Measurements from ENCODE around the gene PKLR. TPM values are rescaled to one million over a fixed set of nuclear protein-coding genes. Genes with fewer than 3 reads are reported as not detected.
"Not testable (repeated sequence)": the region's sequence is repeated elsewhere in the genome, so short reads cannot be mapped to it uniquely, and the experiment has no call there.

The PKLR gene
- total and polyA plus RNA-seq, 7 donors = 0.01 TPM; not detected in 6

DNA sequence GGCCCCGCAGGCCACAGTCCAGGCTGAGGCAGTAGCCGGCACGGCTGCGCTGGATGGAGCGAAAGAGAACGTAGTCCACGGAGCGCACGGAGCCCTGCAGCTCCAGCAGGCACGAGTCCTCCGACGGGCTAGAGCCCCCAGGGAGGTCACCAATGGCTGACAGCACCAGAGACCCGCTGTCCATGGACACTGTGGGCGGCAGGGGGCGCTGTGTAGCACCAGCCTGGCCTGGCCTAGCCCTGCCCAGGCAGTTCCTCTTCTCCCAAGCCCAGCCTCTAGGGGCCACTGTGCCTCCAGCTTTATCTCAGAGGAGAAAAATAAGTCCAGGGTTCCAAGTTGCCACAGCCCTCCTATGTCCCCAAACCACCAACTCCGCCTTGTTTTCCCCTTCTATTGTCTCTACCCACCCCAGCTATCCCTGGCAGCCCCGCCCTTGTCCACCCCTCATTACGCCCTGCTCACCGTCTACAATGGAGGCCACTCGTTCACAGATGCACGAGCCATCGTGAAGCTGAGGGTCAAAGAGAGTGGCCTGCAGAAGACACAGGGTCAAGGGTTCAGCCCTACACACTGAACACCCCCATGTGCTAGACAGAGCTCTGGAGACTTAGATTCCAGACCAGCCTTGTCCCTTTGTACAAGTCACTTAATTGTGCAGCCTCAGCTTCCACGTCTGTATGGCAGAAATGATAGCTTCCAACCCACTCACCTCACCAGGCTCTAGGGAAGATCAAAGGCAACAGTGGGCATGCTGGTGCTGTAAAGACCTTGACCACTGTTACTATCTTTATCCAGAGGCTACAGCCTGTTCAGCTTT lies 50.4 kb downstream of the PKLR start:
- Histone ChIP-seq H3K4me3 (peak overlapping the region; percentile 40), H3K4me1 (peaks cover 14% of the 10 kb centered on the region), H3K9me3 (no peaks in the 10 kb centered on the region), H3K36me3 (ENCODE audit: insufficient read depth in 1 of 2, low read depth in 1 of 2) (peaks cover 0 to 23% of the 10 kb centered on the region in 2 donors), H3K27ac (no peak overlapping the region), H3K27me3 (ENCODE audit: insufficient read depth in 3 of 3, low read length in 2 of 3) (no peaks in the 10 kb centered on the region)
- ATAC-seq = peak; percentile 84 to 91 (median 88)
- DNase-seq = peak; percentile 93 to 96
- intact Hi-C loops (cut with DNase I) = loop anchor here (1.0 to 5.0 kb wide), 4 partner anchors 71 to 341 kb away; partner anchors contain the start of gene RUSC1 (in 1 of the 2)
- TF ChIP-seq, protein P1, sequence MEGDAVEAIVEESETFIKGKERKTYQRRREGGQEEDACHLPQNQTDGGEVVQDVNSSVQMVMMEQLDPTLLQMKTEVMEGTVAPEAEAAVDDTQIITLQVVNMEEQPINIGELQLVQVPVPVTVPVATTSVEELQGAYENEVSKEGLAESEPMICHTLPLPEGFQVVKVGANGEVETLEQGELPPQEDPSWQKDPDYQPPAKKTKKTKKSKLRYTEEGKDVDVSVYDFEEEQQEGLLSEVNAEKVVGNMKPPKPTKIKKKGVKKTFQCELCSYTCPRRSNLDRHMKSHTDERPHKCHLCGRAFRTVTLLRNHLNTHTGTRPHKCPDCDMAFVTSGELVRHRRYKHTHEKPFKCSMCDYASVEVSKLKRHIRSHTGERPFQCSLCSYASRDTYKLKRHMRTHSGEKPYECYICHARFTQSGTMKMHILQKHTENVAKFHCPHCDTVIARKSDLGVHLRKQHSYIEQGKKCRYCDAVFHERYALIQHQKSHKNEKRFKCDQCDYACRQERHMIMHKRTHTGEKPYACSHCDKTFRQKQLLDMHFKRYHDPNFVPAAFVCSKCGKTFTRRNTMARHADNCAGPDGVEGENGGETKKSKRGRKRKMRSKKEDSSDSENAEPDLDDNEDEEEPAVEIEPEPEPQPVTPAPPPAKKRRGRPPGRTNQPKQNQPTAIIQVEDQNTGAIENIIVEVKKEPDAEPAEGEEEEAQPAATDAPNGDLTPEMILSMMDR (IDR thresholded peaks at IDR 0.05) = peak; percentile 99
- 22 to 27% (median 24%) methylated on average over 20 to 23 of the region's 23 CpGs for WGBS, 3 donors

DNA sequence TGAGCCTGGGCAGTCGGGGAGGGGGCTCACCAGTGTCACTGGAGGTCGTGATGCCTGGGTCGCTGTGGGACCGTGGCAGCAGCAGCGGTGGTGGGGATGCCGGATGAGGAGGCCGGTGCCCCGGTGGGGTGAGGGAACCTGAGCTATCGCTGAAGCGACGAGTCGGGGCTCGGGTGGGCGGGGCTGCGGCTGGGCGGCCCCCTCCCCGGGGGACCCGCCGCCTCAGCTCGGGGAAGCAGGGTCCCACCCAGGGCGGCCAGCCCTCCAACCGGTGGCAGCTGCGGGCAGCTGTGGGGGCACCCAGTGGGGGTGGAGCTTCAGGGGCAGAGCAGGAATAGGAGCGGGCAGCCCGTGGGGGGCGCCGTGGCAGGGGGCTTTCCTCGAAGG lies 51.0 kb downstream of the PKLR start:
- H3K4me1 ChIP-seq = peaks cover 15% of the 10 kb centered on the region
- DNase-seq (no peak), ATAC-seq (no peak)
- no peaks in the 10 kb centered on the region for H3K9me3 ChIP-seq
- no peaks in the 10 kb centered on the region for H3K27me3 ChIP-seq (ENCODE audit: insufficient read depth in 3 of 3, low read length in 2 of 3)
- H3K27ac ChIP-seq = no peak overlapping the region
- H3K4me3 ChIP-seq = peak overlapping the region; percentile 40
- peaks cover 0 to 23% of the 10 kb centered on the region in 2 donors for H3K36me3 ChIP-seq (ENCODE audit: insufficient read depth in 1 of 2, low read depth in 1 of 2)
- TF ChIP-seq, protein P1 (IDR thresholded peaks at IDR 0.05) = no peak
- 30 to 36% (median 35%) methylated on average over 17 to 28 of the region's 28 CpGs for WGBS, 3 donors
- intact Hi-C loops (cut with DNase I) = loop anchor here (1.0 to 5.0 kb wide), 4 partner anchors 72 to 342 kb away; partner anchors contain the start of gene RUSC1 (in 1 of the 2)

DNA sequence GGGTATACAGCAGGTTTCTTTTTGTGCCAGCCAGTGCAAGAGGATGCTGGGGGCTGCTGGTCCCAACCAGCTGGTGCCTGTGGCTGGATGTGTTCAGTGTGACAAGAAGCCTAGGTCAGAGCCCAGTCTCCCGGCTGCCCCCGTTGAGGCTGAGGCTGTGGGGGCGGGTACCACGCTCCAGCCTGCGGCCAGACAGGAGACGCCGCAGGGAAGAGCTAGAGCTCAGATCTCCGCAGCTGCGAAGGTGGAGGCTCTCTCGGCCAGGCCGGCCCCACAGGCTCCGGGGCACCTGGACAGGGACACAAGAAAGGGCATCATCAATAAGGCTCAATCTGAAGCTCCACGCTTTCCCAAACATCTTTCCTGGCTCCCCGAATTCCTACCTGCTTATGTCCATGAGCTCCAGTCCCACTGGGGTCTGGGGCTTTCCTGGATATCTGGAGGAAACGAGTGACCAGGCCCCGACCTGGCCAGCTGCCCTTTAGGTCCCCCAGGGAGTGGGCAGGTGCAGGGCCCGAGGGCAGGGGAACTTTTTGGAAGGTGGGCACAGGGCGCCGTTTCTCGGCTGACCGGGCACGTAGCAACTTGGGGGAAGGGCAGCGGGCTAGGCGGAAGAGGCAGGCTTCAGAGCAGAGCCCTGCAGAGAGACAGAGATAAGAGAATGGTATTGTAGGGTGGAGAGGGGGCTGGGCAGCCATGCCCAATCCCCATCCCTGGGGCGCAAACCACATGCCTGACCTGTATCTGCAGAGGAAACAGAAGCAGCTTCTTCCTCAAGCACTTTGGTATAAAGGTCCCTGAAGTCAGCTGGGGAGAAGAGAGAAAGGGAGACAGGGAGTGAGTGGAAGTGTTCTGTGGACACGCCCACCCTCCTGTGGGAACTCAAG lies 53.3 kb downstream of the PKLR start:
- Histone ChIP-seq H3K4me1 (peaks cover 16% of the 10 kb centered on the region), H3K27ac (no peak overlapping the region), H3K27me3 (ENCODE audit: insufficient read depth in 3 of 3, low read length in 2 of 3) (no peaks in the 10 kb centered on the region), H3K4me3 (no peak overlapping the region), H3K36me3 (ENCODE audit: insufficient read depth in 1 of 2, low read depth in 1 of 2) (peaks cover 0 to 23% of the 10 kb centered on the region in 2 donors), H3K9me3 (no peaks in the 10 kb centered on the region)
- DNase-seq (no peak), ATAC-seq (no peak)
- intact Hi-C loops (cut with DNase I) = no loop called here
- 86 to 89% (median 88%) methylated on average over 26 of the region's 26 CpGs for WGBS, 3 donors
- TF ChIP-seq, protein P1 (IDR thresholded peaks at IDR 0.05) = no peak

DNA sequence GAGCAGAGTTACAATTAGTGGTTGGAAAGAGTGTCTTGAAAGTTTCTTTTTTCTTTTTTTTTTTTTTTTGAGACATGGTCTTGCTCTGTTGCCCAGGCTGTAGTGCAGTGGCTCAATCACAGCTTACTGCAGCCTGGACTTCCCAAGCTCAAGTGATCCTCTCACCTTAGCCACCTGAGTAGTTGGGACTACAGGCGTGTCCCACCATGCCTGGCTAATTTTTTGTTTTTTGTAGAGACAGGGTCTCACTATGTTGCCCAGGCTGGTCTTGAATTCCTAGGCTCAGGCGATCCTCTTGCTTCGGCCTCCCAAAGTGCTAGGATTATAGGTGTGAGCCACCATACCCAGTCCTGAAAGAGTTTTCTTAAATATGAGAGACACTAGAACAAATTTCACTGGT lies 54.4 kb downstream of the PKLR start:
- DNase-seq; ATAC-seq; intact Hi-C loops (cut with DNase I); H3K27me3 ChIP-seq (ENCODE audit: insufficient read depth in 3 of 3, low read length in 2 of 3); H3K4me3 ChIP-seq; H3K27ac ChIP-seq; H3K9me3 ChIP-seq: not testable (repeated sequence)
- Histone ChIP-seq H3K36me3 (ENCODE audit: insufficient read depth in 1 of 2, low read depth in 1 of 2) (peaks cover 0 to 23% of the 10 kb centered on the region in 2 donors), H3K4me1 (peaks cover 16% of the 10 kb centered on the region)
- whole genome bisulfite sequencing, 3 donors = 95 to 98% (median 96%) methylated on average over 3 of the region's 3 CpGs

DNA sequence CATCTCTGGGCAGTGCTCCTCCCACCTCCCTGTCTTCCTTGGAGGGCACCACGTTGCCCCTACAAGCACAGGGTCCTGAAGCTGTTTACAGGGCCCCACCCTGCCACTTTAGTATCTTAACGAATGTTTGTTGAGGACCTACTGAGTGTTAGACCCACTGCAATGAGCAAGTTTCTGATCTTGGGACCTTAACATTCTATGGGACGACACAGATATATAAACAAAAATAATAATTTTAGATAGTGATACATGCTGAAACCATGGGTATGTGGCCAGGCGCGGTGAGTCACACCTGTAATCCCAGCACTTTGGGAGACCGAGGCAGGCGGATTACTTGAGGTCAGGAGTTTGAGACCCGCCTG lies 56.1 kb downstream of the PKLR start:
- intact Hi-C loops (cut with DNase I) = no loop called here
- no peak for DNase-seq
- Histone ChIP-seq H3K4me3 (peak overlapping the region; percentile 69), H3K9me3 (no peaks in the 10 kb centered on the region), H3K27ac (peak overlapping the region; percentile 91), H3K4me1 (peaks cover 16% of the 10 kb centered on the region), H3K27me3 (ENCODE audit: insufficient read depth in 3 of 3, low read length in 2 of 3) (no peaks in the 10 kb centered on the region), H3K36me3 (ENCODE audit: insufficient read depth in 1 of 2, low read depth in 1 of 2) (peaks cover 0 to 23% of the 10 kb centered on the region in 2 donors)
- ATAC-seq = peak; percentile 1 to 5 (median 2)
- TF ChIP-seq, protein P1 (IDR thresholded peaks at IDR 0.05) = no peak
- 48 to 57% (median 53%) methylated on average over 8 of the region's 8 CpGs for WGBS, 3 donors
